Heart left ventricle (tissue), 16 donors: Measurements from ENCODE around the gene ATPAF1. TPM values are rescaled to one million over a fixed set of nuclear protein-coding genes. Genes with fewer than 3 reads are reported as not detected.

Experiments
- ATAC-seq, 4 donors: fragments of 200-7000 bp; cut with Tn5 transposase; one replicate each; pipeline ENCODE4 v1.9.1; 2020 to 2022; ENCODE audit warnings: moderate library complexity in 4 of 4, mild to moderate bottlenecking in 3 of 4, moderate number of reproducible peaks in 1 of 4
- DNase-seq, 5 donors: peaks; one replicate each; pipeline ENCODE4 v3.0.0-alpha.2; 2020
- H3K27ac ChIP-seq, 12 donors: fragments of 200-600 bp; sonication (generic) in 4 of 12; one replicate each; pipeline versions ENCODE4 v1.5.0 to v1.8.0; 2016 to 2022; ENCODE audit warnings: mild to moderate bottlenecking in 2 of 12
- H3K27me3 ChIP-seq, 9 donors: fragments of 200-600 bp; sonication (generic) in 2 of 9; one replicate each; pipeline versions ENCODE4 v1.5.1 to v1.8.0; 2016 to 2022; ENCODE audit warnings: mild to moderate bottlenecking in 3 of 9
- H3K36me3 ChIP-seq, 9 donors: fragments of 200-600 bp; sonication (generic) in 2 of 9; one replicate each; pipeline versions ENCODE4 v1.5.0 to v1.8.0; 2018 to 2022; ENCODE audit warnings: mild to moderate bottlenecking in 2 of 9
- H3K4me1 ChIP-seq, 12 donors: fragments of 200-600 bp; sonication (generic) in 4 of 12; one replicate each; pipeline versions ENCODE4 v1.5.0 to v1.8.0; 2016 to 2022; ENCODE audit warnings: mild to moderate bottlenecking in 3 of 12
- H3K4me3 ChIP-seq, 12 donors: fragments of 200-600 bp; sonication (generic) in 4 of 12; one replicate each; pipeline versions ENCODE4 v1.5.0 to v1.8.0; 2017 to 2022; ENCODE audit warnings: mild to moderate bottlenecking in 9 of 12, moderate library complexity in 4 of 12
- H3K9me3 ChIP-seq, 12 donors: fragments of 200-600 bp; sonication (generic) in 4 of 12; one replicate each; pipeline versions ENCODE4 v1.5.0 to v1.8.0; 2016 to 2022; ENCODE audit warnings: mild to moderate bottlenecking in 1 of 12
- POLR2A ChIP-seq, 2 donors: fragments of 450-650 bp; IDR thresholded peaks; one replicate each; pipeline ENCODE4 v1.6.1; 2017; ENCODE audit warnings: antibody characterized with exemption in 2 of 2, mild to moderate bottlenecking in 2 of 2, moderate library complexity in 2 of 2
- WGBS, 4 donors: extraction: QIAGEN DNeasy Blood & Tissue Kit in 2 of 4; methylation state at CpG; one replicate each; pipeline versions ENCODE4 v1.1.5 to v1.1.7; 2013 to 2018; 5-methylcytosine and 5-hydroxymethylcytosine counted together
- intact Hi-C, 10 donors: fragments of 100-400 bp; cut with DNase I; formaldehyde crosslinking; loops; one replicate each; pipeline versions ENCODE4 v1.11.1 to v1.14.2; 2022
- polyA plus RNA-seq, 2 donors: library from polyadenylated mRNA; stranded (reverse); fragments of 200-250 nt; gene quantifications; one replicate each; pipeline ENCODE4 v1.2.3, GENCODE V29; 2013
- total RNA-seq, 9 donors: library from RNA; depleted of rRNA in 2 of 9; stranded (reverse); fragments of >200 nt in 2 of 9; fragmentation: NEBNext Ultra II Directional in 3 of 9; extraction: Animal tissue kit (Norgen Biotek cat#: 25700) in 3 of 9; gene quantifications; one replicate each; pipeline versions ENCODE4 v1.1.0 to v1.2.4, GENCODE V29; 2016 to 2023
- TF ChIP-seq, protein P1 (sequence below), 12 donors: fragments of 200-600 bp; sonication (generic) in 4 of 12; IDR thresholded peaks; one replicate each; pipeline versions ENCODE4 v1.5.0 to v1.8.0; 2018 to 2022; ENCODE audit warnings: antibody characterized with exemption in 12 of 12, mild to moderate bottlenecking in 5 of 12
- donor health status: ischemic (EF 13 %, LVEDD 7.1; RV severe dilation, severe dysfunction).
- donor health status: healthy with polysubstance abuse.
- donor health status: DM: no; HTN: yes; CAD: no.
- donor health status: DM: no; HTN: no; CAD: no.
- donor health status: ischemic (EF 25% LVEDD 6.9; RV normal size, moderate dysfunction).
- donor health status: ischemic (EF 25% LVEDD 5.7; RV mildly dilated, moderate dysfunction).
- donor health status: healthy.
- donor health status: DM: yes; HTN: yes; CAD: no.
- donor health status: ischemic (EF 35%, LVEDD 5.7; RV mildly dilated, moderate dysfunction).
- donor health status: nonischemic (EF 11% LVEDD 7.7; RV severe dilation, severe dysfunction).
- donor health status: DM: yes; HTN: yes; CAD: no.
- donor health status: PGD.
- donor health status: ischemic (EF 29% LVEDD 5.4; RV normal size, mild dysfunction).
- donor health status: nonischemic (EF 23%, LVEDD 6.1; RV moderate dilation, normal function).

The ATPAF1 gene
- total and polyA plus RNA-seq, 11 donors: 96.8 to 263 (median 179) TPM

GRCh38 chr1:46599059-46599970 lies 68.8 kb downstream of the ATPAF1 start:
- H3K27me3 ChIP-seq: no peaks in the 10 kb centered on the region
- H3K36me3 ChIP-seq: peaks cover 0 to 10% (median 0%) of the 10 kb centered on the region in 9 donors
- DNase-seq (no peak), ATAC-seq (no peak)
- peaks cover 0 to 91% (median 45%) of the 10 kb centered on the region in 12 donors for H3K4me1 ChIP-seq
- no peaks in the 10 kb centered on the region for H3K9me3 ChIP-seq
- H3K4me3 ChIP-seq: no peak overlapping the region
- peak overlapping the region in 3 of 12 donors; percentile 8 to 58 (median 11) for H3K27ac ChIP-seq
- TF ChIP-seq, protein P1, sequence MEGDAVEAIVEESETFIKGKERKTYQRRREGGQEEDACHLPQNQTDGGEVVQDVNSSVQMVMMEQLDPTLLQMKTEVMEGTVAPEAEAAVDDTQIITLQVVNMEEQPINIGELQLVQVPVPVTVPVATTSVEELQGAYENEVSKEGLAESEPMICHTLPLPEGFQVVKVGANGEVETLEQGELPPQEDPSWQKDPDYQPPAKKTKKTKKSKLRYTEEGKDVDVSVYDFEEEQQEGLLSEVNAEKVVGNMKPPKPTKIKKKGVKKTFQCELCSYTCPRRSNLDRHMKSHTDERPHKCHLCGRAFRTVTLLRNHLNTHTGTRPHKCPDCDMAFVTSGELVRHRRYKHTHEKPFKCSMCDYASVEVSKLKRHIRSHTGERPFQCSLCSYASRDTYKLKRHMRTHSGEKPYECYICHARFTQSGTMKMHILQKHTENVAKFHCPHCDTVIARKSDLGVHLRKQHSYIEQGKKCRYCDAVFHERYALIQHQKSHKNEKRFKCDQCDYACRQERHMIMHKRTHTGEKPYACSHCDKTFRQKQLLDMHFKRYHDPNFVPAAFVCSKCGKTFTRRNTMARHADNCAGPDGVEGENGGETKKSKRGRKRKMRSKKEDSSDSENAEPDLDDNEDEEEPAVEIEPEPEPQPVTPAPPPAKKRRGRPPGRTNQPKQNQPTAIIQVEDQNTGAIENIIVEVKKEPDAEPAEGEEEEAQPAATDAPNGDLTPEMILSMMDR (IDR thresholded peaks at IDR 0.05): no peak
- TF ChIP-seq POLR2A (IDR thresholded peaks at IDR 0.05): no peak
- intact Hi-C loops: no loop called here
- WGBS, 4 donors: 78 to 85% (median 83%) methylated on average over 9 of the region's 9 CpGs

- peaks cover 0 to 34% (median 23%) of the 10 kb centered on the region in 9 donors for H3K36me3 ChIP-seq
- DNase-seq: no peak
- peak overlapping the region in 1 of 12 donors; percentile 88 for H3K27ac ChIP-seq
- ATAC-seq: no peak
- TF ChIP-seq, protein P1 (IDR thresholded peaks at IDR 0.05): no peak
- no peak for TF ChIP-seq POLR2A (IDR thresholded peaks at IDR 0.05)
- H3K4me3 ChIP-seq: no peak overlapping the region
- H3K9me3 ChIP-seq: no peaks in the 10 kb centered on the region
- H3K4me1 ChIP-seq: peaks cover 0 to 85% (median 28%) of the 10 kb centered on the region in 12 donors
- WGBS, 4 donors: 90 to 96% (median 93%) methylated on average over 3 of the region's 3 CpGs
- no peaks in the 10 kb centered on the region for H3K27me3 ChIP-seq
- intact Hi-C loops: no loop called here
Observed at GRCh38 chr1:46596846-46597245, 71.3 kb downstream of the ATPAF1 start.

DNA sequence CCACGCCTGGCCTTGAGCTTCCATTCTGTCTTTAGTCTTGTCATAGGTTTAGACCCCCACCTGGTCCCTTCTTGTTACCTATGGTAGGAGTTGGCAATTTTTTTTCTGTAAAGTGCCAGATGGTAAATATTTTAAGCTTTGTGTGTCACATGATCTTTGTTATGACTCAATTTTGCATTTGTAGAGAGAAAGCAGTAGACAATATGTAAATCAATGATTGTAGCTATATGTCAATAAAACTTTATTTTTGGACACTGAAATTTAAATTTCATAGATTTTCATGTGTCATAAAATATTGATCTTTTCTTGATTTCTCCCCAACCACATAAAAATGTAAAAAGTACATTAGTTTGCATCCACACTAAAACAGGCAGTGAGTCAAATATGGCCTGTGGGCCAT lies 72.1 kb downstream of the ATPAF1 start:
- TF ChIP-seq, protein P1 (IDR thresholded peaks at IDR 0.05): no peak
- TF ChIP-seq POLR2A (IDR thresholded peaks at IDR 0.05): no peak
- ATAC-seq: no peak
- H3K9me3 ChIP-seq: no peaks in the 10 kb centered on the region

DNA sequence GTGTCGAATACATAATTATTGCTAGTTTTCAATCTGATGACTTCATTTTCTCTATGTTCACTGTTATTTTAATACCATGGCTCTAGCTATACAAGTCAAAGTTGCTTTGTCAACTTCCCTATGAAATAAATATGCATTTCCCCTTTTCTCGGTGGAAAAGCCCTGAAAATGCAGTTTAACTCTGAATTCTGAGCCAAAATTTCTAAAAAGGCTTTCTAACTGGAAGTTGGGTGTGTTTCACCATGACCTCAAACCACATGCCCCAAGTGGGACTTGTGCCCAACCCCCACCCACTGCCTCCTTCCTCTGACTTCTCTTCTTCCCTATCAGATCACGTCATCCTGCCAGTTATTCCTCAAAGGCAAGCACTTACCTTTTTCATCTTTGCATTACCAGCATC lies 73.0 kb downstream of the ATPAF1 start:
- intact Hi-C loops: no loop called here
- WGBS, 4 donors: 58 to 68% (median 64%) methylated on average over 3 of the region's 3 CpGs
- ATAC-seq (peak; percentile 58 to 77 (median 67)), DNase-seq (peak; percentile 65 to 84 (median 74))
- peaks cover 2 to 51% (median 41%) of the 10 kb centered on the region in 9 donors for H3K36me3 ChIP-seq
- no peak for TF ChIP-seq POLR2A (IDR thresholded peaks at IDR 0.05)
- TF ChIP-seq, protein P1 (IDR thresholded peaks at IDR 0.05): no peak
- peaks cover 0 to 74% (median 19%) of the 10 kb centered on the region in 12 donors for H3K4me1 ChIP-seq
- H3K4me3 ChIP-seq: no peak overlapping the region
- no peaks in the 10 kb centered on the region for H3K9me3 ChIP-seq
- peak overlapping the region in 8 of 12 donors; percentile 15 to 88 (median 58) for H3K27ac ChIP-seq
- H3K27me3 ChIP-seq: no peaks in the 10 kb centered on the region

More for the DNA sequence above, 72.1 kb downstream of the ATPAF1 start:
- Histone ChIP-seq H3K27me3 (no peaks in the 10 kb centered on the region), H3K4me1 (peaks cover 0 to 83% (median 21%) of the 10 kb centered on the region in 12 donors), H3K4me3 (no peak overlapping the region), H3K36me3 (peaks cover 2 to 42% (median 32%) of the 10 kb centered on the region in 9 donors), H3K27ac (peak overlapping the region in 5 of 12 donors; percentile 53 to 88 (median 61))
- DNase-seq: no peak
- intact Hi-C loops: no loop called here
- 93 to 100% (median 99%) methylated on average over 1 of the region's 1 CpG for WGBS, 4 donors
